ENCODE measurements around the gene GATC. TPM values are rescaled to one million over a fixed set of nuclear protein-coding genes. Genes with fewer than 3 reads are reported as not detected.
"Not testable (repeated sequence)": the region's sequence is repeated elsewhere in the genome, so short reads cannot be mapped to it uniquely, and the experiment has no call there.

Gene GATC
- total RNA-seq, 1 donor from 2014 or later, result 12.3 TPM

- no peak for DNase-seq (ENCODE audit: low read depth)
Observed at GRCh38 chr12:120432772-120433525, 13.3 kb upstream of the GATC start.

GRCh38 chr12:120437735-120438494, 8.3 kb upstream of the GATC start, which contains the start of gene COX6A1:
Gene COX6A1 (plus strand): TSS chr12:120438113. CDS start chr12:120438127, 14 bp downstream.
- DNase-seq (ENCODE audit: low read depth), result peak; percentile 98

GRCh38 chr12:120438495-120439198, 7.6 kb upstream of the GATC start:
- no peak for DNase-seq (ENCODE audit: low read depth)

GRCh38 chr12:120439646-120440247, 6.5 kb upstream of the GATC start:
- DNase-seq (ENCODE audit: low read depth), result peak; percentile 53

- no peak for DNase-seq (ENCODE audit: low read depth)
Observed at GRCh38 chr12:120444676-120445075, 1.6 kb upstream of the GATC start.

GRCh38 chr12:120446844-120447178, 567 bp downstream of the GATC start:
- DNase-seq (ENCODE audit: low read depth), result not testable (repeated sequence)

- DNase-seq (ENCODE audit: low read depth), result no peak
Observed at GRCh38 chr12:120447992-120448391, 1.7 kb downstream of the GATC start.

GRCh38 chr12:120452524-120452923, 6.3 kb downstream of the GATC start:
- DNase-seq (ENCODE audit: low read depth), result not testable (repeated sequence)

GRCh38 chr12:120453060-120453750, 7.0 kb downstream of the GATC start:
- no peak for DNase-seq (ENCODE audit: low read depth)

- no peak for DNase-seq (ENCODE audit: low read depth)
Observed at GRCh38 chr12:120453977-120454376, 7.7 kb downstream of the GATC start.

- DNase-seq (ENCODE audit: low read depth), result no peak
Observed at GRCh38 chr12:120455302-120455701, 9.1 kb downstream of the GATC start.

- DNase-seq (ENCODE audit: low read depth), result no peak
Observed at GRCh38 chr12:120457133-120457532, 10.9 kb downstream of the GATC start.

GRCh38 chr12:120460157-120460556, 13.9 kb downstream of the GATC start:
- DNase-seq (ENCODE audit: low read depth), result no peak

- no peak for DNase-seq (ENCODE audit: low read depth)
Observed at GRCh38 chr12:120462099-120462640, 15.9 kb downstream of the GATC start.

GRCh38 chr12:120463712-120464111, 17.5 kb downstream of the GATC start:
- DNase-seq (ENCODE audit: low read depth), result no peak

GRCh38 chr12:120465756-120466155, 19.5 kb downstream of the GATC start:
- no peak for DNase-seq (ENCODE audit: low read depth)

- DNase-seq (ENCODE audit: low read depth), result peak; percentile 50
Observed at GRCh38 chr12:120466560-120467315, 20.5 kb downstream of the GATC start.

GRCh38 chr12:120467439-120467838, 21.2 kb downstream of the GATC start:
- no peak for DNase-seq (ENCODE audit: low read depth)

GRCh38 chr12:120468325-120468820, 22.1 kb downstream of the GATC start:
- DNase-seq (ENCODE audit: low read depth), result peak; percentile 73
